GM21381 (cell line): ENCODE results near the gene MAOA.
"Not testable (repeated sequence)": the region's sequence is repeated elsewhere in the genome, so short reads cannot be mapped to it uniquely, and the experiment has no call there.

Source experiments
- ATAC-seq: cut with Tn5 transposase; IDR thresholded peaks from one replicate; pipeline ENCODE4 v1.9.1; 2021; ENCODE audit warnings: mild to moderate bottlenecking, moderate library complexity; ENCODE audit not compliant: unreplicated experiment

Gene MAOA

GRCh38 chrX:43661521-43662240 lies 5.6 kb downstream of the MAOA start:
- no peak for ATAC-seq

GRCh38 chrX:43663173-43663572 lies 7.1 kb downstream of the MAOA start:
- ATAC-seq: no peak

- ATAC-seq: no peak
Observed at GRCh38 chrX:43664258-43664657, 8.2 kb downstream of the MAOA start.

GRCh38 chrX:43664708-43665107 lies 8.6 kb downstream of the MAOA start:
- ATAC-seq: no peak

GRCh38 chrX:43666311-43666912 lies 10.3 kb downstream of the MAOA start:
- ATAC-seq: no peak

GRCh38 chrX:43675965-43676628 lies 20.0 kb downstream of the MAOA start:
- not testable (repeated sequence) for ATAC-seq

- no peak for ATAC-seq
Observed at GRCh38 chrX:43676971-43677572, 21.0 kb downstream of the MAOA start.

- ATAC-seq: no peak
Observed at GRCh38 chrX:43677993-43678392, 21.9 kb downstream of the MAOA start.

- ATAC-seq: no peak
Observed at GRCh38 chrX:43679058-43679457, 23.0 kb downstream of the MAOA start.

GRCh38 chrX:43679778-43680177 lies 23.7 kb downstream of the MAOA start:
- ATAC-seq: no peak

GRCh38 chrX:43682726-43683125 lies 26.6 kb downstream of the MAOA start:
- no peak for ATAC-seq

- ATAC-seq: no peak
Observed at GRCh38 chrX:43685221-43685620, 29.1 kb downstream of the MAOA start.

GRCh38 chrX:43688586-43688985 lies 32.5 kb downstream of the MAOA start:
- no peak for ATAC-seq

GRCh38 chrX:43693602-43694406 lies 37.7 kb downstream of the MAOA start:
- no peak for ATAC-seq

GRCh38 chrX:43699475-43699874 lies 43.4 kb downstream of the MAOA start:
- no peak for ATAC-seq

GRCh38 chrX:43702079-43702524 lies 46.0 kb downstream of the MAOA start:
- no peak for ATAC-seq

- no peak for ATAC-seq
Observed at GRCh38 chrX:43702660-43703059, 46.6 kb downstream of the MAOA start.

GRCh38 chrX:43703211-43703791 lies 47.2 kb downstream of the MAOA start:
- ATAC-seq: no peak

GRCh38 chrX:43706786-43707370 lies 50.8 kb downstream of the MAOA start:
- ATAC-seq: no peak
